Activated naive CD4-positive, alpha-beta T cell treated with anti-CD3 and anti-CD28 coated beads, Interleukin-2, amount 50 U/mL, for 72 hours (primary cell): Measurements from ENCODE around the gene BEND7. TPM values are rescaled to one million over a fixed set of nuclear protein-coding genes. Genes with fewer than 3 reads are reported as not detected.
"Not testable (repeated sequence)": the region's sequence is repeated elsewhere in the genome, so short reads cannot be mapped to it uniquely, and the experiment has no call there.

Source experiments
- ATAC-seq, 2 donors: fragments of 150-1000 bp; cut with Tn5 transposase; 2 replicates each; pipeline ENCODE4 v1.10.0; 2021; ENCODE audit warnings: mild to moderate bottlenecking in 2 of 2, moderate library complexity in 2 of 2
- DNase-seq, 2 donors: peaks; one replicate each; pipeline ENCODE4 v3.0.0; 2021 to 2022; ENCODE audit warnings: low spot score in 2 of 2
- H3K27ac Mint-ChIP-seq, 2 donors: one replicate each; pipeline ENCODE4 v1.8.0; 2022; ENCODE audit warnings: mild to moderate bottlenecking in 2 of 2, mixed read lengths in 2 of 2
- H3K36me3 Mint-ChIP-seq, 2 donors: one replicate each; pipeline ENCODE4 v1.8.0; 2022; ENCODE audit warnings: mixed read lengths in 2 of 2
- H3K9me3 Mint-ChIP-seq, 2 donors: one replicate each; pipeline ENCODE4 v1.8.0; 2022; ENCODE audit warnings: mixed read lengths in 2 of 2
- total RNA-seq, 2 donors: library from RNA; stranded (reverse); gene quantifications; one replicate each; pipeline ENCODE4 v1.2.3, GENCODE V29; 2022

The BEND7 gene
- total RNA-seq, 2 donors from 2014 or later, result not detected

DNA sequence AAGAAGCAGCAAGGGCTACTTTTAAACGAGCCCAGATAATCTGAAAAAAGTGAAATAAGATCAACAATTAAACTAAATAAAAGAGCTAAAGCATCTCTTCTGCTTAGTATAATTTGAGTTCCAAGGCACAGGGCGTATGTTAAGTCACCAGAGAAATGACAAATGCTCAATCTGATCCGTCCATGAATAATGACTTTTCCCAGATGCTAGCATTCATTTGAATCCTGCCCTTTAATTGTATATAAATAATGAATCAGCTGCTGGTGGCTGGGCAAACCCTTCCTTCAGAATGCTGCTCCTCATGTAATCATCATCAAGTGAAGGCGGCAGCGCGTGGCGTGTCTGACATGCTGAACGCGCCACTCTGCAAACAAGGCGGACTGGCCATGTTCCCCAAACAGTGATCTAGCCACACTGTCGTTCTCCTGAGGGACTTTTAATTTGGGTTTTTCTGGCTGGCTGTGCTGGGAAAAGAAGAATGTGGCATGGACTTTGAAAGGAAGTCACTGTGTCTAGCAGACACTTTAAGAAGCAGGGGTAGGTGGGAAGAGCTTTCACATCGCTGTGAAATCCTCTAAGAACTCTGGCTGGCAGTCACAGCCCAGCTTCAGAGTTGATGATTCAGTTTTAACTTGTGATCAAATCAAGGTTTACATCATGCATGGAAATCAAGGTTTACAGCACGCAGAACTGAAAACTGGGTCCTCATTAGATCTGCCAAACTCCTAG lies 70.7 kb downstream of the BEND7 start:
- peaks cover 17 to 20% of the 10 kb centered on the region in 2 donors for H3K36me3 Mint-ChIP-seq
- peaks cover 12 to 14% of the 10 kb centered on the region in 2 donors for H3K9me3 Mint-ChIP-seq
- ATAC-seq (no peak), DNase-seq (no peak)
- no peak overlapping the region for H3K27ac Mint-ChIP-seq

DNA sequence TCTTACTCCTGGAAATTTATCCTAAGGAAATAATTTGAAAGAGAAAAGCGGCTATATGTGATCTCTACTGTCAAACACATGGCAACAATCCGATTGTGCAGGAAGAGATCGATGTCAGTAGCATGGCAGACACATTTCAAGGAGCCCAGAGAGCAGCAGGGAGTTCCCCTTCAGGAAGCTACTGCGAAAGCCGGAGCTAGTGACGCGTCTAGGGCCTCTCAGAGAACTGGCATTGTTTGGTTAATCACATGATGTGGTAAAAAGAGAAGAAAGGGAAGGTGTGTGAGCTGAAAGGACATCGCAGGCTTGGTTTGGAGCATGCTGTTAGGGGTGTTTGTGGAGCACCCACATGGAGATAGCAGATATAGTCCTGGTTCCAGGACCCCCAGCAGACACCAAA lies 74.9 kb downstream of the BEND7 start:
- Mint-ChIP-seq H3K27ac (peak overlapping the region in 1 of 2 donors; percentile 50), H3K9me3 (no peaks in the 10 kb centered on the region), H3K36me3 (no peaks in the 10 kb centered on the region)
- ATAC-seq (peak; percentile 80 to 96), DNase-seq (peak; percentile 9 to 56)

DNA sequence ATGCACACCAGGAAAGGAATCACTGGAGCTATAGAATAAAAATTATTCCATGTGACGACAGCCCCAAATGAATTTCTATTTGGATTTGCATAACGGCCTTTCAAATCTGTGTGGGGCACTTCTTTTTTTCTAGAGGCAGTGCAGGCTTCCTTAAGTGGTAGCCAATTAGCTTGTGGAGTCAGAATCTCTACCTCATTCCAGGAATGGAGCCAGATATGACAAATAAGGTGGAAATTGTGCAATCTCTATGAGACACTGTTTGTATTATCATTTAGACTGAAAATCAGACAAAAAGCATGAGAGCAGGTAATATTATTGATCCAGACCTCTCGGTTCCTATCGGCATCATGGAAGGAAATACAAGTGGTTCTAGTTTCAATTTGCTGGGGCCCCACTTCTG lies 78.7 kb downstream of the BEND7 start:
- no peak for ATAC-seq
- no peaks in the 10 kb centered on the region for H3K9me3 Mint-ChIP-seq

DNA sequence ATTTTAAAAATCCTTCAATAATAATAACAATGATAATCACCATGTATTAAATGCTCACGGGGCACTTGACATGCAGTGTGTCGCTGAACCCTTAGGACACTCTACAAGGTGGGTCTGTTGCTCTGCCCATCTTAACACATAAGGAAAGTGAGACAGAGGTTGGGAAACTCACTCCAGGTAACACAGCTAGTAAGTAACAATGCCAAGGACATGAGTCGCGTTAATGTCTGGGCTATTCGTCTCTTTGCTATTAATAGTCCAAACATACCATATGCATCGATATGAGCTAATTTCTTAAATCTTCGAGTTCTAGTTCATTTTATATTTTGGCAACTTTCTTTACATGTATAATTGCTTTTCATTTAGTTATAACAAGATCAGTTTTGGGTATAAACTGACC lies 79.5 kb downstream of the BEND7 start:
- Mint-ChIP-seq H3K27ac (no peak overlapping the region), H3K36me3 (no peaks in the 10 kb centered on the region), H3K9me3 (no peaks in the 10 kb centered on the region)
- no peak for DNase-seq
- no peak for ATAC-seq

More for the DNA sequence above, 78.7 kb downstream of the BEND7 start:
- Mint-ChIP-seq H3K27ac (no peak overlapping the region), H3K36me3 (no peaks in the 10 kb centered on the region)
- DNase-seq, result no peak

DNA sequence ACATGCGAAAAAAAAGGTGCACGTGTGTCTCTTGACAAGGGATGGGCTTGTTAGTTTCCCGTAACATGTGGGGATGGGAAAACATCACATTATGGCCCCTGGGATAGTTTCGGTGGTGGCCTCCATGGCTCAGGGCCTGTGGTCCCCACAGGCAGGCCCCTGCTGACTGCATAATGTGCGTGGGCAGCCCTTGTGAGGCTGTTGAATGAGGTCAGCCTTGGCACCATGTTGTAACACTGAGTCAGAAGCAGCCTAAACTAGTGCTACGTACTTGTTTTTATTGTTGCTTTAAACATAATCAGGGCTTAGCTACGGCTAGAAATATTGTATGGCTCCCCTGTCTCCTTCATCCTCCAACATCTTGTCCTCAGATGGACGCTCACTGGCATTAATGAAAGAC lies 80.6 kb downstream of the BEND7 start:
- ATAC-seq, result no peak
- H3K36me3 Mint-ChIP-seq, result no peaks in the 10 kb centered on the region
- no peak overlapping the region for H3K27ac Mint-ChIP-seq
- H3K9me3 Mint-ChIP-seq, result no peaks in the 10 kb centered on the region
- no peak for DNase-seq

DNA sequence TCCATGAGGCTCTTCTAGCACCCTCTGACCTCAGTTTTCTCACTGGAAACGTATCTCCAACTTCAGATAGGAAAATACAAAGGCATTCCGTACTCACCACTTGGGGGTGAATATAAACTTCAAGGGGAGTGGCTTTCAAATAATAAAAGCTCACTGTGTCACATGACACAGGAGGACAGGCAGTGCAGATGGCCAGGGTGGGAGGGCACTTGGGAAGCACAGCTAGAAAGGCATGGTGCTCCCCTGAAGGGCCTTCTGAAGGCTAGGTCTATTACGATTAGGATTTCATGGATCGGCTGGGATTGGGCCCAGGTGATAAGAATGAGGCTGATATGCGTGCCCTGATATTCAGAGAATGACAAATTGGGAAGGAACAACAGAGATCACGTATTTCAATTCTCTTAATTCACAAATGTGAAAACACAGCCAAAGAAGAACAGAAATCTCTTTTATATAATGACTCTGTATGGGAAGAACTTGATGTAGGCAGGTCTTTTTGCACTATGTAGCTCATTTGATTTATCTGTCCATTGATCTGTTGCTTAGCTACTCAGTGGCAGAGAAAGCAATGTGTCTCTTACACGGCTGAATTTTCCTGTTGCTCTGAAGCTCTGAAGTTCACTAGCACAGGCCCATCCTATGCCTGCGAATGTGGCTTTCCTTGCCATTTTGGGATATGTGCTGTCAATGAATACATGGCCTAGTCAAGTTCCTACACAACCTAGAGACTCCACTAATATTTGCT lies 83.0 kb downstream of the BEND7 start:
- no peaks in the 10 kb centered on the region for H3K36me3 Mint-ChIP-seq
- DNase-seq, result no peak
- no peak overlapping the region for H3K27ac Mint-ChIP-seq
- H3K9me3 Mint-ChIP-seq, result no peaks in the 10 kb centered on the region
- no peak for ATAC-seq

DNA sequence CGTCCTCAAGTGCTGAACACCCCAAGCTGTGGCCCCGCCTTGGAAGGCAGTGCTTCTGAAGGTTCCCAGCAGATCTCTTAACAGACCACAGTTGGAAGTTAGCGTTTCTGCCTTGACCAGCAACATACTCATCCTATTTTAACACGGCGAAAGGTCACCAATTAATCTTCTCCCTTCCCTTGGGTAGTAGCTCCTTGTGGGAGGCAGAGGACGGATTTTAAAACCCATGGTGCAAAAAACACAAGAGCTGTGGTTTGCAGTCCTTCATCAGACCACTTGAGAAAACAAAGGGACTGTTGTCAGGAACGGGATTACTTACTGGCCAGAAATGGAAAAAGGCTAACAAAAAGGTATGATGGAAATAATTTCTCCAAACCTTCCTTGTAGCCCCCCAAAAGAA lies 87.3 kb downstream of the BEND7 start:
- H3K36me3 Mint-ChIP-seq, result no peaks in the 10 kb centered on the region
- no peak overlapping the region for H3K27ac Mint-ChIP-seq
- DNase-seq (no peak), ATAC-seq (no peak)
- H3K9me3 Mint-ChIP-seq, result no peaks in the 10 kb centered on the region

DNA sequence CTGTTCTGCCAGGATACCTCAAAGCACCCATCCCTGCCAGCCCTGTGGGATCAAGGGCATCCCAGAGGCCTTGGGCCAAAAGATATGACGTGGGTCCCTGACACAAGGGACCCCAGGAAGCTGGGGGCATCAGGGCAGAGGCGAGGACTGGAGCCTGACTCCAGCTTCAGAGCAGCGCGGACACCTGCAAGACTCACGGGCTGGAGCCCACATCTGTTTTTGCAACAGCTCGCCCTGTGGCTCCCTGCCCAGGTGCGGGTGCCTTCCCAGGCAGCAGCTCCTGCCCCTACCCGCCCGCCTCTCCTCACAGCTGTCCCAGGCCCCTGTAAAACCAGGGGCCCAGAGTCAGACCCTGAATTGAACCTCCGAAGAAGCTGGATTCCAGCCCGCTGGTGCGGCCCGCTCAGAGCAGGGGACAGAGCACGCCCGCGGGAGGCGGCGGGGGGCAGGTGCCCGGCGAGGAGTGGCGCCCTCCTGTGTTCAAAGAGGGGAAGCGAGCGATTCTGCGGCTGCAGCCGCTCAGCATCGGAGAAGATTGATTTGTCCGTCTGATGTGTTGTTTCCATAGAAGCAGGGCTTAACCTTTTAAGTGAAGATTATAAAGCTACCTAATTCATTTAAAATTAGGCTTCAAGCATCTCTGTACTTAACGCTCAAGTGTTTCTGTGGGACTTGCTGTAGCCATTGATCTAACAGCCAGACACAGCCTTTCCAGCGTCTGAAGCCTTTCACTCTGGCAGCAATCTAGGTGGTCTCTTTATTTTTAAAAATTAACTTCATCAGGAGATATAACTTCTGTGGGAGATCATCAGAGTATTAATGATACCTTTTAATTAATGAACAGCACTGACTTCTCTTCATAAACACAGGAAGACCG lies 88.4 kb downstream of the BEND7 start:
- Mint-ChIP-seq H3K9me3 (no peaks in the 10 kb centered on the region), H3K27ac (no peak overlapping the region), H3K36me3 (no peaks in the 10 kb centered on the region)
- DNase-seq, result peak; percentile 60 to 80
- peak; percentile 88 to 93 for ATAC-seq

DNA sequence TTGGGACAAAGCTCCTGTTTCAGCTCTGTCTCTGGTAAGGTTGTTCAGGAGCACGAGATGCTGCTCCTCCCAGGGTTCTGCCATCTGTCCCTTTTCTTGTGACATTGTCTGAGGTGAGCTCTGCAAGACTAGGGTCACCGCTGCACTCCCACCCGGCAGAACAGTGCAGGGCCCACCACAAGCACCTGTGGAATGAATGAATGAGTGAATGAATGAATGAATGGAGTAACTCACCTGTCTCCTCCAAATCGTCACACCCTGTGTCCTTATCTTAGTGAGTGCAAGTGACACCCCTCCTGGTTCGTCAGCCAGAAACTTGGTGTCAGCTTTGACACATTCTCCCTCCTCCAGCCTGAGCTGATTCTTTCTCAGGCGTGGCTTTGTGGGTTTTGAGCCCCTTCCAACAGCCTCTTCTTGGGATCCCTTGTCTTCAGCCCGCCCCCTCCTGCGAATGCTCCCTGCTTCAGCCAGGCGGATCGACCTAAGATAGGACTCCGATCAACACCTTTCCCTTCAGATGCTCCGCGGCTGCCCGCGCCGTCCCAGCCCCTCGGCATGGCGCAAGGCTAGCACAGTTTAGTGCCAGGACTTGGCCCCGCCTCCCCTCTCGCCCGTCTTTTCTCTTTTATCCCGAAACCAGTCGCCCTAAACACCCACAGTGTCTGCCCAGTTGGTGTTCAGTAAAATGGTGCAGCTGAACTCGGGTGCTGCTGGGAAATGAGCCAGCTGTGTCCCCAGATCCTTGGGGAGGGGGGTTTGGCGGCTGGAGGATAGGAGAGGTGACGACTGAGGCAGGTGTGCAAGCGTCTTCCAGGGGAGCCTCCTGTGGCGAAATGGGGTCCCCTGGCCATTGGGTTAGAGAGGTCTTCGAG lies 89.3 kb downstream of the BEND7 start:
- H3K9me3 Mint-ChIP-seq, result no peaks in the 10 kb centered on the region
- H3K27ac Mint-ChIP-seq, result no peak overlapping the region
- no peaks in the 10 kb centered on the region for H3K36me3 Mint-ChIP-seq
- peak; percentile 20 to 33 for ATAC-seq
- DNase-seq, result peak in 1 of 2 donors; percentile 31

DNA sequence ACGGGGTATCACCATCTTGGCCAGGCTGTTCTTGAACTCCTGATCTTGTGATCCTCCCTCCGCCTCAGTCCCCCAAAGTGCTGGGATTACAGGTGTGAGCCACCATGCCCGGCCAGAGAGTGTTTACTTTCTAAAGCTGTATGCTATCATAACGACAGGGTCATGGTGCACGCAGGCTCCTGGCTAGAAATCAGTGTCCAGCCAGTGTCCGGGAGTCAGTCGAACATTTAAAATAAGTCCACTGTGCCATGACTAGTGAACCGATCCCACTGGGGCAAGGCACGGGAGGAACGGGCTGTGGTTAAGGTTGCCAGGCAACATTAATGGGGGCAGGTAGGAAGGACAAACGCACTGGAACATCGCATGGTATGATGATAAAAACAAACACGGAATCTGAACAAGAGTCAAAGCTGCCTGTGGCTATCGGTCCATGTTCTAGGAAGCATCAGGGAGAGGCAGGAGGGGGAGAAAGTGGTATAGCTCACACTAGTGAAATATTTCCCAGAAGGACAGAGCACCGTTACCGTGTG lies 91.7 kb downstream of the BEND7 start:
- Mint-ChIP-seq H3K36me3 (no peaks in the 10 kb centered on the region), H3K27ac (no peak overlapping the region), H3K9me3 (no peaks in the 10 kb centered on the region)
- no peak for DNase-seq
- no peak for ATAC-seq

DNA sequence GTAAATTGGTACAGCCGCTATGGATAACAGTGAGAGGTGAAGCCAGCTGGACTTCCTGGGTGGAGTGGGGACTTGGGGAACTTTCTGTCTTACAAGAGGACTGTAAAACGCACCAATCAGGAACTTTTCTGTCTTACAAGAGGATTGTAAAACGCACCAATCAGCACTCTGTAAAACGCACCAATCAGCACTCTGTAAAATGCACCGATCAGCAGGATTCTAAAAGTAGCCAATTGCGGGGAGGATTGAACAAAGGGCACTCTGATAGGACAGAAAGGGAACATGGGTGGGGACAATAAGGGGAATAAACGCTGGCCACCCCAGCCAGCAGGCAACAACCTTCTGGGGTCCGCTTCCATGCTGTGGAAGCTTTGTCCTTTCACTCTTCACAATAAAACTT lies 100.9 kb downstream of the BEND7 start:
- not testable (repeated sequence) for DNase-seq, ATAC-seq, H3K27ac Mint-ChIP-seq, H3K9me3 Mint-ChIP-seq, H3K36me3 Mint-ChIP-seq

DNA sequence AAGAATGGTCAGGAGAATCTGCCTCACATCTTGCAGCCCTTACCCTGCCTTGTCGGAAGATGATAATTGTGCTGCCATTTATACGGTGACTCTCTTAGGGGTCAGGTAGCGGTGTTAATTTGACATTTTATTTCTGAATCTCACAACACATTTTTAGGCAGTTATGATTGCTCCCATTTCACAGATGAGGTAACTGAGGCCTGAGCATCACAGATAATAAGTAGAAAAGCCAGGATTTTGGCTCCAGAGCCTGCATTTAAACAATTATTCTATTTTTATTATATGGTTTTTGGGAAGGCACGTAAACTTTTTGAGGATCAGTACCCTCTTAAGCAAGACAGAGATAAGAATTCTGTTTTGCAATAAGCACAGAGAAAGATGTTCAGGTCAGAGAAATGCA lies 103.4 kb downstream of the BEND7 start:
- Mint-ChIP-seq H3K36me3 (no peaks in the 10 kb centered on the region), H3K9me3 (no peaks in the 10 kb centered on the region), H3K27ac (no peak overlapping the region)
- ATAC-seq (no peak), DNase-seq (no peak)

DNA sequence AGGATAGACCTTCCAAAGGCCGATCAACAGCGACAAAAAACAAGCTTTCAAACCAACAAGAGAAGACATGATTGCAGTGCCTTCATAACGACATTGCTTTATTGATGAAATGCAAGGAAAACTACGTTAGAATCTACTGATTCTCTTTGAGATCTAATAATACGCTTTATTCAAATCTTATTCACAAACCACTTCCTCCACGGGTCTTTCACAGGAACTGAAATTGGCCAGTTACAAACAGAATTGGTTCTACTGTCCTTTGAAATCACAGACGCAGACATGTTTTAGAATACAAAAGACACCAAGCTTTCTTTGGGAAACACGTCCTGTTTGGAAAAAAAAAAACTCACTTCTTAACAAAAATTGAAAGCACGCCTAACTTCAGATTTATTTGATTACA lies 106.0 kb downstream of the BEND7 start:
- no peak overlapping the region for H3K27ac Mint-ChIP-seq
- ATAC-seq, result no peak
- H3K36me3 Mint-ChIP-seq, result no peaks in the 10 kb centered on the region
- no peak for DNase-seq
- no peaks in the 10 kb centered on the region for H3K9me3 Mint-ChIP-seq

DNA sequence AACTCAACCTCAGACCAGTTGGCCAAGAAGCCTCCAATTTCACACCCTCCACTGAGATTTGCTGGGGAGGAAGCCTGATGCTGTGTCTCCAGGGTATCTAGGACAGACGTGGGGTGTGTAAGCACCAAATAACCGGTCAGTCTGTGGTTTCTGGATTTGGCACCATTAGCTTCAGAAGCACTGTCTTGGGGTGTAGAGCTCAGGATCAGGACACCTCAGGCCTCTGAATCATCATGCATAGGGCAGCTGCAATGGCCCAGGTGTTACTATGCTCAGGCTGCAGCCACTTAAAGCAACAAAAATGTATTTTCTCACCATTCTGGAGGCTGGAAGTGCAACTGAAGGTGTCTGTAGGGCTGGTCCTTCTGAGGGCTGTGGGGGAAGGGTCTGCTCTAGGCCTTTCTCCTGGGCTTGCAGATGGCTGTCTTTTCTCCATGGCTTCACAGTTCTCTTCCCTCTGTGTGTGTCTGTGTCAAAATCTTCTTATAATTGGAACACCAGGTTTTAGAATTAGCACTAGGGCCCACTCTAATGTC lies 107.4 kb downstream of the BEND7 start:
- no peaks in the 10 kb centered on the region for H3K36me3 Mint-ChIP-seq
- no peaks in the 10 kb centered on the region for H3K9me3 Mint-ChIP-seq
- no peak overlapping the region for H3K27ac Mint-ChIP-seq
- no peak for ATAC-seq
- no peak for DNase-seq

DNA sequence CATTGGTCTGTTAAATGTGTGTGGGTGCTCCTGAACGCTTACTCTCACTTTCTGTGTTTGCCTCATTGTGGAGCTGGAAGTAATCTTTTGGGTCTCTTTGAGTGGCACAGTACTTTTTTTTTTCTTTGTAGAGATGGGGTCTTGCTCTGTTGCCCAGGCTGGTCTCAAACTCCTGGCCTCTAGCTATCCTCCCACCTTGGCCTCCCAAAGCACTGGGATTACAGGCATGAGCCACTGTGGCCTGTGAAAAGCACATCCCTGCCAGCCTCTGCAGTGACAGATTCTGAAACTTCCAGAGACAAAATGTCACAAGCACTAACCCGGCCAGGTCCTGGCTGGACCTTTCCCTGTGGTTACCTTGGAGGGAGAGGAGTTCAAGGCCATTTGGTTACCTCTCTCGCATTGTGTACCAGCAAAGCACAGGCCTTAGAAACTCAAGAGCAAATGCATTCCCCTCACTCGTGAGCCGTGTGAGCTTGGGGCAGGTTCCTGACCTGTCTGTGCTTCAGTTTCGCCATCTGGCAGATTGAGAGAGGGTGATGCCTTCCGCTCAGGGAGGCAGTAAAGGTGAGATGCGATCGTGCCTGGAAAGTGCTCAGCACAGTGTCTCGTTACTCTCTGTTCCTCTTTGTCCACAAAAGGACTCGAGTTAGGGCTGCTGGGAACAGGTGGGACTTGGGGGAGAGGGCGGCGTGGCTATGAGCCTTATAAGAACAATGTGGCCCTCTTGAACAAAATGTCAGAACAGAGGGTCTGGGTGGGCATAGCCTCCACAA lies 108.1 kb downstream of the BEND7 start:
- Mint-ChIP-seq H3K27ac (no peak overlapping the region), H3K36me3 (no peaks in the 10 kb centered on the region), H3K9me3 (no peaks in the 10 kb centered on the region)
- ATAC-seq (no peak), DNase-seq (no peak)
